GM23338 (cell line): ENCODE measurements around the gene PANK1. TPM values are rescaled to one million over a fixed set of nuclear protein-coding genes. Genes with fewer than 3 reads are reported as not detected.

Experiments
- ATAC-seq: fragments of 200-7000 bp; cut with Tn5 transposase; 3 replicates; pipeline ENCODE4 v1.9.1; 2020
- DNase-seq: peaks from one replicate; pipeline ENCODE4 v3.0.0-alpha.2; 2015; ENCODE audit warnings: low spot score
- H2AFZ ChIP-seq: fragments of 200-600 bp; sonication (generic); 2 replicates; pipeline ENCODE4 v1.8.0; 2016; ENCODE audit warnings: antibody characterized with exemption, mild to moderate bottlenecking, moderate library complexity
- H3F3A ChIP-seq: fragments of 200-600 bp; sonication (generic); replicated peaks from 2 replicates; pipeline ENCODE4 v1.8.0; 2017; ENCODE audit warnings: antibody characterized with exemption, mixed run types, low read depth
- H3K27ac ChIP-seq: fragments of 200-600 bp; sonication (generic); 2 replicates; pipeline ENCODE4 v1.6.1; 2016; ENCODE audit warnings: low read depth
- H3K27me3 ChIP-seq: fragments of 200-600 bp; sonication (generic); 2 replicates; pipeline ENCODE4 v1.8.0; 2016; ENCODE audit warnings: mild to moderate bottlenecking, mixed run types, moderate library complexity; ENCODE audit not compliant: insufficient read depth
- H3K36me3 ChIP-seq: fragments of 200-600 bp; sonication (generic); 2 replicates; pipeline ENCODE4 v1.8.0; 2016; ENCODE audit warnings: mild to moderate bottlenecking; ENCODE audit not compliant: insufficient read depth
- H3K4me1 ChIP-seq: fragments of 200-600 bp; sonication (generic); 2 replicates; pipeline ENCODE4 v1.8.0; 2016; ENCODE audit warnings: mild to moderate bottlenecking, moderate library complexity; ENCODE audit not compliant: insufficient read depth
- H3K4me2 ChIP-seq: fragments of 200-600 bp; sonication (generic); 2 replicates; pipeline ENCODE4 v1.7.1; 2017; ENCODE audit warnings: mixed run types
- H3K4me3 ChIP-seq: fragments of 200-600 bp; sonication (generic); 2 replicates; pipeline ENCODE4 v1.6.1; 2016; ENCODE audit warnings: mixed run types
- H3K79me2 ChIP-seq: fragments of 200-600 bp; sonication (generic); replicated peaks from 2 replicates; pipeline ENCODE4 v1.8.0; 2017; ENCODE audit warnings: mild to moderate bottlenecking; ENCODE audit not compliant: insufficient read depth
- H3K9me2 ChIP-seq: fragments of 200-600 bp; sonication (generic); 2 replicates; pipeline ENCODE4 v1.8.0; 2017; ENCODE audit not compliant: insufficient read depth
- H4K20me1 ChIP-seq: fragments of 200-600 bp; sonication (generic); replicated peaks from 2 replicates; pipeline ENCODE4 v1.8.0; 2017; ENCODE audit warnings: mild to moderate bottlenecking; ENCODE audit not compliant: insufficient read depth
- H3K27ac Mint-ChIP-seq: 2 replicates; pipeline ENCODE4 v1.8.0; 2020; ENCODE audit warnings: inconsistent platforms, mild to moderate bottlenecking, moderate library complexity, mixed read lengths
- H3K27me3 Mint-ChIP-seq: 3 replicates; pipeline ENCODE4 v1.8.0; 2022; ENCODE audit warnings: low read depth, mild to moderate bottlenecking, moderate library complexity, mixed read lengths, inconsistent platforms; ENCODE audit not compliant: insufficient read depth, poor library complexity
- H3K36me3 Mint-ChIP-seq: 3 replicates; pipeline ENCODE4 v1.8.0; 2021; ENCODE audit warnings: low read depth, mild to moderate bottlenecking, inconsistent platforms, moderate library complexity, mixed read lengths
- H3K4me1 Mint-ChIP-seq: 3 replicates; pipeline ENCODE4 v1.8.0; 2020; ENCODE audit warnings: mild to moderate bottlenecking, inconsistent platforms, mixed read lengths
- H3K4me3 Mint-ChIP-seq: 3 replicates; pipeline ENCODE4 v1.8.0; 2021; ENCODE audit warnings: moderate library complexity, mild to moderate bottlenecking, inconsistent platforms, mixed read lengths
- H3K9me3 Mint-ChIP-seq: 3 replicates; pipeline ENCODE4 v1.8.0; 2020; ENCODE audit warnings: moderate library complexity, mild to moderate bottlenecking, inconsistent platforms, mixed read lengths
- CREB1 ChIP-seq: fragments of 250-450 bp; sonication (Bioruptor Pico); IDR thresholded peaks from 2 replicates; pipeline ENCODE4 v1.5.0; 2020; ENCODE audit warnings: low read depth, mild to moderate bottlenecking, moderate library complexity
- EZH2 ChIP-seq: fragments of 200-600 bp; sonication (generic); IDR thresholded peaks from one replicate; pipeline ENCODE4 v1.8.0; 2017; ENCODE audit warnings: antibody characterized with exemption, mild to moderate bottlenecking, low read depth; ENCODE audit not compliant: unreplicated experiment
- EZH2phosphoT487 ChIP-seq: fragments of 200-600 bp; sonication (generic); IDR thresholded peaks from one replicate; pipeline ENCODE4 v1.8.1; 2018; ENCODE audit warnings: antibody characterized with exemption; ENCODE audit not compliant: unreplicated experiment
- REST ChIP-seq: IDR thresholded peaks from one replicate; pipeline ENCODE4 v1.6.1; 2018; ENCODE audit warnings: antibody characterized with exemption; ENCODE audit not compliant: unreplicated experiment
- ZNF114 ChIP-seq: fragments of 250-450 bp; sonication (Bioruptor Pico); IDR thresholded peaks from 2 replicates; pipeline ENCODE4 v1.5.0; 2020; ENCODE audit warnings: mild to moderate bottlenecking, moderate library complexity
- ZNF331 ChIP-seq: fragments of 250-450 bp; sonication (Bioruptor Pico); IDR thresholded peaks from 2 replicates; pipeline ENCODE4 v1.5.0; 2020; ENCODE audit warnings: low read depth, mild to moderate bottlenecking, moderate library complexity
- ZNF462 ChIP-seq: fragments of 250-450 bp; sonication (Bioruptor Pico); IDR thresholded peaks from 2 replicates; pipeline ENCODE4 v1.5.0; 2020; ENCODE audit warnings: mild to moderate bottlenecking, moderate library complexity
- polyA plus RNA-seq: library from polyadenylated mRNA; unstranded; fragments of >200 nt; fragmentation: Nextera tagmentation; extraction: Ambion mirVana; gene quantifications from 2 replicates; pipeline ENCODE4 v1.2.1, GENCODE V29; 2016
- total RNA-seq: library from RNA; depleted of rRNA; stranded (reverse); fragments of >200 nt; shearing (Covaris generic); gene quantifications from 2 replicates; pipeline ENCODE4 v1.2.3, GENCODE V29; 2014
- TF ChIP-seq, protein P1 (sequence below), 2 experiments: fragments of 200-600 bp in 1 of 2; sonication (generic) in 1 of 2; conservative IDR thresholded peaks; 2 replicates each; pipeline versions ENCODE4 v1.5.1 to v1.6.1; 2016 to 2017; ENCODE audit warnings: antibody characterized with exemption in 2 of 2, low read depth in 2 of 2, mild to moderate bottlenecking in 2 of 2, moderate library complexity in 1 of 2
- TF ChIP-seq, protein P2 (sequence below): IDR thresholded peaks from 2 replicates; pipeline ENCODE4 v1.6.1; 2016; ENCODE audit warnings: antibody characterized with exemption

Gene PANK1
- total and polyA plus RNA-seq, 2 experiments from 2014 or later, result 15.2 to 44.7 TPM

- TF ChIP-seq, protein P1, sequence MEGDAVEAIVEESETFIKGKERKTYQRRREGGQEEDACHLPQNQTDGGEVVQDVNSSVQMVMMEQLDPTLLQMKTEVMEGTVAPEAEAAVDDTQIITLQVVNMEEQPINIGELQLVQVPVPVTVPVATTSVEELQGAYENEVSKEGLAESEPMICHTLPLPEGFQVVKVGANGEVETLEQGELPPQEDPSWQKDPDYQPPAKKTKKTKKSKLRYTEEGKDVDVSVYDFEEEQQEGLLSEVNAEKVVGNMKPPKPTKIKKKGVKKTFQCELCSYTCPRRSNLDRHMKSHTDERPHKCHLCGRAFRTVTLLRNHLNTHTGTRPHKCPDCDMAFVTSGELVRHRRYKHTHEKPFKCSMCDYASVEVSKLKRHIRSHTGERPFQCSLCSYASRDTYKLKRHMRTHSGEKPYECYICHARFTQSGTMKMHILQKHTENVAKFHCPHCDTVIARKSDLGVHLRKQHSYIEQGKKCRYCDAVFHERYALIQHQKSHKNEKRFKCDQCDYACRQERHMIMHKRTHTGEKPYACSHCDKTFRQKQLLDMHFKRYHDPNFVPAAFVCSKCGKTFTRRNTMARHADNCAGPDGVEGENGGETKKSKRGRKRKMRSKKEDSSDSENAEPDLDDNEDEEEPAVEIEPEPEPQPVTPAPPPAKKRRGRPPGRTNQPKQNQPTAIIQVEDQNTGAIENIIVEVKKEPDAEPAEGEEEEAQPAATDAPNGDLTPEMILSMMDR (conservative IDR thresholded peaks at IDR 0.05; ENCODE audit: low read depth in 2 of 2), result no peak
- no peak for TF ChIP-seq ZNF114
- TF ChIP-seq EZH2, result no peak
- TF ChIP-seq, protein P2, sequence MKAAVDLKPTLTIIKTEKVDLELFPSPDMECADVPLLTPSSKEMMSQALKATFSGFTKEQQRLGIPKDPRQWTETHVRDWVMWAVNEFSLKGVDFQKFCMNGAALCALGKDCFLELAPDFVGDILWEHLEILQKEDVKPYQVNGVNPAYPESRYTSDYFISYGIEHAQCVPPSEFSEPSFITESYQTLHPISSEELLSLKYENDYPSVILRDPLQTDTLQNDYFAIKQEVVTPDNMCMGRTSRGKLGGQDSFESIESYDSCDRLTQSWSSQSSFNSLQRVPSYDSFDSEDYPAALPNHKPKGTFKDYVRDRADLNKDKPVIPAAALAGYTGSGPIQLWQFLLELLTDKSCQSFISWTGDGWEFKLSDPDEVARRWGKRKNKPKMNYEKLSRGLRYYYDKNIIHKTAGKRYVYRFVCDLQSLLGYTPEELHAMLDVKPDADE, result no peak
- no peak for TF ChIP-seq ZNF331 (CRISPR knock-in tag)
Measured at GRCh38 chr10:89563311-89563710, 81.7 kb downstream of the PANK1 start (continued).

DNA sequence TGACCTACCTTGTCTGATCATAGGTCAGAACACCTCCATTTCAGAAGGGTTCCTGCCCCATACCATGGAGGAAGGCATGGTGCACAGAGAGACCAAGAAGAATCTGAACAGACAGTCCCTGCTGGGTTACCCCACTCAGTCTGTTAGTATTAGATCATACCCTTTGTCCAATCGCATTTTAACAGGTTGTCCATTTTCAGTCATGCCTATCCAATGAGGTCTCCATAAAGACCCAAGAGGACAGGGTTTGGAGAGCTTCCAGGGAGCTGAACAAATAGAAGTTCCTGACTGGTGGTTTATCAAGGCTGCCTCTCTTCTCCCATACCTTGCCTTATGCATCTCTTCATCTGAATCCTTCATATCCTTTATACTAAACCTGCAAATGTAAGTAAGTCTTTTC, 88.4 kb downstream of the PANK1 start:
- Mint-ChIP-seq H3K9me3 (peaks cover 5% of the 10 kb centered on the region; the same call in 1 of the 3 replicates), H3K27ac (no peak overlapping the region), H3K4me1 (peaks cover 15% of the 10 kb centered on the region), H3K36me3 (peaks cover 8% of the 10 kb centered on the region; the same call in 2 of the 3 replicates), H3K4me3 (no peak overlapping the region), H3K27me3 (peaks cover 8% of the 10 kb centered on the region)
- no peaks in the 10 kb centered on the region for H3K27me3 ChIP-seq
- ATAC-seq (no peak), DNase-seq (no peak)
- H3K4me2 ChIP-seq, result no peak overlapping the region
- no peak overlapping the region for H3K27ac ChIP-seq
- no peaks in the 10 kb centered on the region for H3K36me3 ChIP-seq
- no peaks in the 10 kb centered on the region for H3K79me2 ChIP-seq
- peaks cover 4% of the 10 kb centered on the region for H3K4me1 ChIP-seq
- H3K4me3 ChIP-seq, result no peak overlapping the region
- H2AFZ ChIP-seq, result no peak overlapping the region; the same call in 1 of the 2 replicates
- no peaks in the 10 kb centered on the region for H4K20me1 ChIP-seq
- H3K9me2 ChIP-seq, result peaks cover 10% of the 10 kb centered on the region; the same call in 1 of the 2 replicates
- no peaks in the 10 kb centered on the region; the same call in 1 of the 2 replicates for H3F3A ChIP-seq
- TF ChIP-seq CREB1 (CRISPR knock-in tag), result no peak
- no peak for TF ChIP-seq EZH2phosphoT487
- no peak for TF ChIP-seq REST
- TF ChIP-seq ZNF114, result no peak
- TF ChIP-seq, protein P1 (conservative IDR thresholded peaks at IDR 0.05; ENCODE audit: low read depth in 2 of 2), result no peak
- no peak for TF ChIP-seq ZNF462 (CRISPR knock-in tag)
